Mucosa of rectum (tissue), 2 donors: ENCODE measurements around the gene RYK.
"Not testable (repeated sequence)": the region's sequence is repeated elsewhere in the genome, so short reads cannot be mapped to it uniquely, and the experiment has no call there.

Source experiments
- H3K27ac ChIP-seq, 2 donors: one replicate each; pipeline ENCODE4 v1.7.0; 2013; ENCODE audit warnings: inconsistent platforms in 2 of 2, low read depth in 2 of 2, low read length in 2 of 2
- H3K27me3 ChIP-seq, 2 donors: one replicate each; pipeline ENCODE4 v1.7.0; 2013; ENCODE audit warnings: low read length in 2 of 2; ENCODE audit not compliant: control insufficient read depth in 2 of 2, insufficient read depth in 2 of 2
- H3K36me3 ChIP-seq, 2 donors: one replicate each; pipeline ENCODE4 v1.7.0; 2013; ENCODE audit warnings: low read length in 2 of 2; ENCODE audit not compliant: control insufficient read depth in 2 of 2, insufficient read depth in 2 of 2
- H3K4me1 ChIP-seq, 2 donors: one replicate each; pipeline ENCODE4 v1.7.0; 2013; ENCODE audit warnings: low read length in 2 of 2, mild to moderate bottlenecking in 1 of 2; ENCODE audit not compliant: control insufficient read depth in 2 of 2, insufficient read depth in 2 of 2
- H3K4me3 ChIP-seq, 2 donors: one replicate each; pipeline ENCODE4 v1.7.0; 2013; ENCODE audit warnings: low read length in 2 of 2
- H3K9ac ChIP-seq, 2 donors: one replicate each; pipeline ENCODE4 v1.7.0; 2013; ENCODE audit warnings: low read length in 2 of 2, low read depth in 1 of 2, mild to moderate bottlenecking in 1 of 2
- H3K9me3 ChIP-seq, 2 donors: one replicate each; pipeline ENCODE4 v1.7.0; 2013; ENCODE audit warnings: low read length in 2 of 2; ENCODE audit not compliant: control insufficient read depth in 2 of 2
- donor health status: healthy.
- donor health status: Normal muscosa, but diverticular disease.

RYK gene

DNA sequence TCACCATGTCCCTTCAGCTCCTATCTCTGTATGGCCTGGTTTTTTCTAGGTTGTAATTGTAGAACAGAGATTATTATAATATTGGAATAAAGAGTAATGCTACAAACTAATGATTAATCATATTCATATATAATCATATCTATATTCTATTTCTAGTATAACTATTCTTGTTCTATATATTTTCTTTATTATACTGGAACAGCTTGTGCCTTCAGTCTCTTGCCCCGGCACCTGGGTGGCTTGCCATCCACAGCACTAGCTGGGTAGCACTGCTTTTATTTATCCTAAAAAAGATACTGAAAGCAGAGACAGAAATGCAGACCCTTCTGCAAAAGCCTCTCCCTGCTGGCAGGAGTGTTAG is 25.9 kb downstream of the RYK start:
- H3K27ac ChIP-seq, H3K27me3 ChIP-seq, H3K4me3 ChIP-seq, H3K9me3 ChIP-seq, H3K4me1 ChIP-seq, H3K9ac ChIP-seq, H3K36me3 ChIP-seq: not testable (repeated sequence)

DNA sequence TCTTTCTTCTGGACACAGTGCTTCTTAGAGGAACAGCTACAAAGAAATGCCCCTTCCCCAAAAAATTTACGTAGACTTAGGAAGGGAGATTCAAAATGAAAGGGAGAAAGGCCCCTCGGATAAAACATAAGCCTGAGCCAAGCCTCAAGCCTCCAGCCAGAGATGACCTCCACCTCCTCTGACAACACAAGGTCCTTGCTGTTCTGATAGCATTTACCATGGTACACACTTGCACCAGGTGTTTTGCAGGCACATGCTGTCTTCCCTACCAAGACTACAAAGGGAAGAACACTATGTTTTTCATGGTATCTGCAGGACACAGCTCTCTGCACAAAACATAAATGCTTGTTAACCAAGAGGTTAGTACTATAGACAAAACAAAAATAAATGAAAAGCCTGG is 27.8 kb downstream of the RYK start:
- Histone ChIP-seq H3K27me3 (no peaks in the 10 kb centered on the region), H3K9ac (no peak overlapping the region), H3K27ac (no peak overlapping the region), H3K9me3 (no peaks in the 10 kb centered on the region), H3K36me3 (no peaks in the 10 kb centered on the region), H3K4me3 (no peak overlapping the region), H3K4me1 (no peaks in the 10 kb centered on the region)

DNA sequence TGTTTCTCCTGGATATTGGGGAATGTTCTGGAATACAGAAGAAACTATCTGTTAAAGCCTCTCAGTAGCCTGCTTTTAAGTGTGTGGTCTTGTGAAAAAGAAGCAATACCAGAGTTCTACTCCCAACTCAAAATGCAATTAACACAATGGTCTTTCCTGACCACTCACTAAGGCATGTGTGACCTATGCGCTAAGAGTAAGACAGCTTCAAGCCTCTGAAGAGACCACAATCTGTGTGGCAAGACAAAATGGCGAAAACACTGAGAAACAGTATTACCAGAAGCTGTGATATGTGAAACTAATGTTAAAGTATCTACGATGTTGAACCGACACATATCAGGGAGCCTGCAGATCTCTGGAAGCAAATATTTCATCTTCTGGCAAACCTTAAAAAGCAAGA is 33.8 kb downstream of the RYK start:
- H3K36me3 ChIP-seq, result peaks cover 0 to 2% of the 10 kb centered on the region in 2 donors
- H3K27ac ChIP-seq, result no peak overlapping the region
- H3K9ac ChIP-seq, result no peak overlapping the region
- no peak overlapping the region for H3K4me3 ChIP-seq
- H3K9me3 ChIP-seq, result no peaks in the 10 kb centered on the region
- no peaks in the 10 kb centered on the region for H3K4me1 ChIP-seq
- no peaks in the 10 kb centered on the region for H3K27me3 ChIP-seq

DNA sequence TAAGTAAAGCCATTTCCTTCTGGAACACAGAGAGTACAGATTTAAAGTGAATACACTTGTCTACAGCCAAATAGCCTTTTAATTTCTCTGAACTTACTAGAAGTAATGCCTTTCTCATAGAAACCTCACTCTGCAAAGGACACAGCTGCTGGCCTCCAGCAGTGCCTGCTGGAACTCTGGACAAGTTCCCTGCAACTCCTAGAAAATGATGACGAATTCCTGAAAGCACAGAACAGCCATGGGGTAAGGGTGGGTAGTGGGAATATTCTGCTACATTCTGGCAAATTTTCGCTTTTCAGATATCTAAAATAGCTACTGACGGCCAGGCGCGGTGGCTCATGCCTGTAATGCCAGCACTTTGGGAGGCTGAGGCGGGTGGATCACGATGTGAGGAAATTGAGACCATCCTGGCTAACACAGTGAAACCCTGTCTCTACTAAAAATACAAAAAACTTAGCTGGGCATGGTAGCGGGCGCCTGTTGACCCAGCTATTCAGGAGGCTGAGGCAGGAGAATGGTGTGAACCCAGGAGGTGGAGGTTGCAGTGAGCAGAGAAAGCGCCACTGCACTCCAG is 34.4 kb downstream of the RYK start:
- Histone ChIP-seq H3K9ac (no peak overlapping the region), H3K27me3 (no peaks in the 10 kb centered on the region), H3K27ac (no peak overlapping the region), H3K9me3 (no peaks in the 10 kb centered on the region), H3K4me3 (no peak overlapping the region), H3K4me1 (no peaks in the 10 kb centered on the region), H3K36me3 (peaks cover 0 to 3% of the 10 kb centered on the region in 2 donors)

DNA sequence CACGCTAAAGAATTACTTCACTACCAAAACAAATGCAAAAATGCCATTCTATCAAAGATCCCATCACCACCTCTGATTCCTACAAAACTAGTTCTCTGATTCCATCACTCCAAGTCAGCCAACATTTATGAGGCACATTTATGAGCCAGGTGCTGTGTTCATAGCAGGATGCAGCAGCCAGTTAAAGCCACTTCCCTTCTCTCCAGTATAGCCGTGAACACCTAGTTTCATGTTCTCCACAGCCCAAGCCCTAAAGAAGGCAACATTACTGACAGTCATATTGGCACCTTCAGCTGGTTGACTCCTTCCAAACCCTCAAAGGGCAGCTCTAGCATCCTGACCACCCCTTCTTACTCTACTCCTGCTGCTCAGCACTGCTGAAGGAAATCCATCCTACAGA is 36.4 kb downstream of the RYK start:
- Histone ChIP-seq H3K9me3 (no peaks in the 10 kb centered on the region), H3K36me3 (peaks cover 11 to 13% of the 10 kb centered on the region in 2 donors), H3K4me1 (no peaks in the 10 kb centered on the region), H3K4me3 (no peak overlapping the region), H3K27me3 (no peaks in the 10 kb centered on the region), H3K27ac (no peak overlapping the region), H3K9ac (no peak overlapping the region)

DNA sequence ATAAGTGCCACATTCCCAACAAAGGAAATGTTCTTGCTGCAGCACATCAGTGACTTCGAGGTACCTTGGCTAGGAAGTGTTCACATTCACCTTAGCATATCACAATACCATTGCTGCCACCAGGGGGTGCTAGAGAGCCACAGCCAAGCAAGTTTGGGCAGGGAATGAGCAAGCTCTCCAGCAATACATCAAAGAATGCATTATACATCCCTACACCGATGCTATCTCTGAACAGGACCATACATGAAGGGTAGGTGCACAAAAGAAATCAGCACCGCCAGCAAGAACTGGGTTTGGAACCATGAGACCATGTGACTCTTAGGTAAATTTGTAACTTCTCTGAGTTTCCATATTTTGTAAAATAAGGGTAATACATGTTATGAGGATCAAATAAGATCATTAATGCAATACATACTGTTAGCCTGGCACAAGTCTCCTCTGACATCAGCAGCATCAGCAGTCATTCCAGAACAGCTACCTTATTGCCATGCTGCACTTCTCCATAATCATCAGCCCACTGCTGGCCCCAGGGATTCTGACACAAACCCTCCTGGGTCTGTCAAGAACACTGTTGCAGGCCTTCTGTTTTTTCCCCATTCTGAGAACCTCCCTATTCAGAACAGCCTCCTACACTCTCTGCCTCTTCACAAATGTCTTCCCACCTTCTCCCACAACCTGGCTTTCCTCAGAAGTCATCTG is 37.5 kb downstream of the RYK start:
- H3K9ac ChIP-seq, result no peak overlapping the region
- no peaks in the 10 kb centered on the region for H3K9me3 ChIP-seq
- H3K27me3 ChIP-seq, result no peaks in the 10 kb centered on the region
- peaks cover 17 to 18% of the 10 kb centered on the region in 2 donors for H3K36me3 ChIP-seq
- H3K4me1 ChIP-seq, result no peaks in the 10 kb centered on the region
- no peak overlapping the region for H3K27ac ChIP-seq
- H3K4me3 ChIP-seq, result no peak overlapping the region

DNA sequence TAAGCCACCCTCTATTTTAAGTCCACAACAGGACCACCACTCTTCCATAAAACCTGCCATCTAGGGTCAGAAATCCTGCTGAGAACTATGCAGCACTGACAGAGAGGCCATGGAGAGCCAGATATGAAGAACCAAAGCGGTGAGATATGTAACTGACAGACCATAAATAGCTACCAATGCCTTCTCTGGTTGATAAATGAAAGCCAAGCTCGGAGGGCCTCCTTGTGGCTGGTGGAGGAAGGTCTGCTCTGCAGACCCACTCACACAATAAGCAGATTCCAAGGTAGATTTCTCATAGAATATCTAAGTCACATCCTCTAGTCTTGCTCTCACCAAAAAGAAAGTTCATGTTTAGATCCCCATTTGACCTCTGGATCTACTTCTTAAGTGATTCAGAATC is 38.9 kb downstream of the RYK start:
- Histone ChIP-seq H3K9me3 (no peaks in the 10 kb centered on the region), H3K36me3 (peaks cover 16 to 20% of the 10 kb centered on the region in 2 donors), H3K27me3 (no peaks in the 10 kb centered on the region), H3K4me3 (no peak overlapping the region), H3K9ac (no peak overlapping the region), H3K4me1 (no peaks in the 10 kb centered on the region), H3K27ac (no peak overlapping the region)

DNA sequence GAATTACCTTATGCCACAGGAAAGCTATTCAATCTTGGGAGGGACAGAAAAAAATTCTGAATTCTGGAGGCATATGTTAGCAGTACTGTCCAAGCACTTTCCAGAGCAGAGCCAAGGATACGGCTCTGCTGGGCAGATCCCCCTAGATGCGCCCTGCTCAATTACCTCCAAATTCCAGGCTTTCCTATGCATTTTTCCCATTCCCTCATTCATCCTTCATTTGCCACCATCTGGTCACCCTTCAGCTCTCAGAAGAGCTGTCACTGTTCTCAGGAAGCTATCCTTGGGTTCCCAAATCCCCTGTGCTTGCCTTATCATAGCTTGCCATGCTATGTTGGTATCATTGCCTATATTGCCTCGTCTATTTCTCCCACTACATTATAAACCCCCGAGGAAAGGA is 45.2 kb downstream of the RYK start:
- Histone ChIP-seq H3K9ac (no peak overlapping the region), H3K27me3 (no peaks in the 10 kb centered on the region), H3K36me3 (peaks cover 22 to 28% of the 10 kb centered on the region in 2 donors), H3K27ac (no peak overlapping the region), H3K4me1 (no peaks in the 10 kb centered on the region), H3K9me3 (no peaks in the 10 kb centered on the region), H3K4me3 (no peak overlapping the region)

DNA sequence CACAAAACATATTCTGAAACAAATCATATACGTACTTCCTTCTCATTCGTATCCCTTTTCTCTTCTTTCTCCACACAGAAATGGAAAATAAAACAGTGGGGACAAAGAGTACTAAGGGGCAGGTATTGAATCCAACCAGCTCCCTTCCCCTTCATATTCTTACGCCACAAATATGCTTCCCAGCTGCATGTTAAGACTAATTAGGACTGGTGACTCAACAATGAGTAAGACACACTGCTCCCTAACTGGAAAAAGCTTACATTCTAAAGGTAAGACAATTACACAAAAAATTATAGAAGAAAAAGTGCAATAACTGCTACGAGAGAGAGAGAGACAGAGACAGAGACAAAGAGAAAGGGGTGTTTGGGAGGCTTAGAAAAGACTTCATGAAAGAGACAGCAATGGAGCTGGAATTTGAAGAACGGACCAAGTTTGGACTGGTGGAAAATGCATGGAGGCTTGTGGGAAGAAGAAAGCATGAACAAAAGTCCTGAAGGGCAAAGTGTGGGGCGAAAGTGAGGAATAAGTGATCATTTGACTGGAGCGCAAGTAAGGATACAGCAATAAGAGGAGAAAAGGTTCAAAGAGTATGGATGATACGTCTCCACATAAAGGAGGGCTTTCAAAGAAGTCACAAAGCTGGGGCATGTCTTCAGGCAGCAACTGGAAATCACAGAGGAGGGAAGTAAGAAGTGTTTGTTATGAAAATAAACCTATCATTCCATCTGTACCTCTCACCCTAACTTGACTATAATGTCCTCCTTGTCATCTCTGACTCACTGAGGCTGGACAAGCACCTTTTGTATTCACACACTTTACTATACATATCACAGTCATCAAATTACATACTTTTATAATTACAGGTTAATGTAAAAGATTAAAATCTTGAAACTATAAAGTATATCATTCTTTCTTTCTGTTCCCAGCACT is 49.2 kb downstream of the RYK start:
- Histone ChIP-seq H3K36me3 (peaks cover 21% of the 10 kb centered on the region in 2 donors), H3K4me1 (no peaks in the 10 kb centered on the region), H3K9ac (no peak overlapping the region), H3K9me3 (no peaks in the 10 kb centered on the region), H3K4me3 (no peak overlapping the region), H3K27ac (no peak overlapping the region), H3K27me3 (no peaks in the 10 kb centered on the region)

DNA sequence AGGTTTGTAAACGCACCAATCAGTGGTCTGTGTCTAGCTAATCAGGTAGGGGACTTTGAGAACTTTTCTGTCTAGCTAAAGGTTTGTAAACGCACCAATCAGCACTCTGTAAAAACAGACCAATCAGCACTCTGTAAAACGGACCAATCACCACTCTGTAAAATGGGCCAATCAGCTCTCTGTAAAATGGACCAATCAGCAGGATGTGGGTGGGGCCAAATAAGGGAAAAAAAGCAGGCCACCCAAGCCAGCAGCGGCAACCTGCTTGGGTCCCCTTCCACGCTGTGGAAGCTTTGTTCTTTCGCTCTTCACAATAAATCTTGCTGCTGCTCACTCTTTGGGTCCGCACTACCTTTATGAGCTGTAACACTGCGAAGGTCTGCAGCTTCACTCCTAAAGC is 50.8 kb downstream of the RYK start:
- not testable (repeated sequence) for H3K4me1 ChIP-seq, H3K9ac ChIP-seq, H3K27me3 ChIP-seq, H3K4me3 ChIP-seq, H3K27ac ChIP-seq, H3K9me3 ChIP-seq
- peaks cover 18 to 25% of the 10 kb centered on the region in 2 donors for H3K36me3 ChIP-seq
